Loucy (cell line): ENCODE measurements around the gene GJC1.

Experiments
- CTCF ChIP-seq: fragments of 200-600 bp; sonication (generic); conservative IDR thresholded peaks from 2 replicates; pipeline ENCODE4 v1.5.1; 2014; ENCODE audit warnings: mild to moderate bottlenecking, antibody characterized with exemption, low read length
- EZH2phosphoT487 ChIP-seq: fragments of 200-600 bp; IDR thresholded peaks from 2 replicates; pipeline ENCODE4 v1.6.1; 2018; ENCODE audit warnings: antibody characterized with exemption, mild to moderate bottlenecking, moderate library complexity, borderline replicate concordance

GRCh38 chr17:44837196-44837595 lies 7.1 kb upstream of the GJC1 start:
- TF ChIP-seq CTCF (no peak), EZH2phosphoT487 (no peak)
